SU-DHL-6 (cell line): ENCODE data around the gene DCAF15.

Source experiments
- H2AFZ ChIP-seq: fragments of 200-600 bp; sonication (generic); 2 replicates; pipeline ENCODE4 v1.6.1; 2014; ENCODE audit warnings: low read depth, mild to moderate bottlenecking, moderate library complexity, mixed read lengths, antibody characterized with exemption, low read length; ENCODE audit not compliant: severe bottlenecking
- H3F3A ChIP-seq: fragments of 200-600 bp; shearing (Covaris generic); 2 replicates; pipeline ENCODE4 v1.6.0; 2016; ENCODE audit warnings: antibody characterized with exemption, mild to moderate bottlenecking; ENCODE audit not compliant: insufficient read depth
- H3K27ac ChIP-seq: fragments of 200-600 bp; sonication (generic); 2 replicates; pipeline ENCODE4 v1.5.1; 2016; ENCODE audit warnings: low read depth, mild to moderate bottlenecking, low read length, moderate library complexity, mixed read lengths
- H3K27me3 ChIP-seq: fragments of 200-600 bp; sonication (generic), shearing (Covaris generic); 2 replicates; pipeline ENCODE4 v1.6.0; 2014; ENCODE audit warnings: mild to moderate bottlenecking, low read length
- H3K36me3 ChIP-seq: fragments of 200-600 bp; sonication (generic); 2 replicates; pipeline ENCODE4 v1.6.1; 2014; ENCODE audit warnings: mild to moderate bottlenecking, low read length, mixed read lengths
- H3K4me2 ChIP-seq: fragments of 300-600, 200-600 bp; shearing (Covaris generic), sonication (generic); 2 replicates; pipeline ENCODE4 v1.6.0; 2014; ENCODE audit warnings: low read length, low read depth, mild to moderate bottlenecking; ENCODE audit not compliant: poor library complexity, severe bottlenecking
- H3K4me3 ChIP-seq: fragments of 200-600 bp; sonication (generic); 2 replicates; pipeline ENCODE4 v1.5.1; 2014; ENCODE audit warnings: antibody characterized with exemption, low read length, mild to moderate bottlenecking, mixed read lengths; ENCODE audit not compliant: insufficient read depth, poor library complexity, severe bottlenecking
- H3K79me2 ChIP-seq: fragments of 200-600 bp; sonication (generic); 2 replicates; pipeline ENCODE4 v1.6.1; 2014; ENCODE audit warnings: mild to moderate bottlenecking, low read length, moderate library complexity; ENCODE audit not compliant: insufficient read depth
- H3K9ac ChIP-seq: fragments of 200-600 bp; sonication (generic); 2 replicates; pipeline ENCODE4 v1.7.0; 2014; ENCODE audit warnings: mild to moderate bottlenecking, low read length
- H3K9me2 ChIP-seq: fragments of 200-600 bp; sonication (generic); replicated peaks from 2 replicates; pipeline ENCODE4 v1.6.1; 2014; ENCODE audit warnings: low read length; ENCODE audit not compliant: insufficient read depth
- H3K9me3 ChIP-seq: fragments of 200-600 bp; sonication (generic); 2 replicates; pipeline ENCODE4 v1.6.1; 2014; ENCODE audit warnings: low read length, mixed read lengths; ENCODE audit not compliant: insufficient read depth
- H4K20me1 ChIP-seq: fragments of 200-600 bp; sonication (generic); 2 replicates; pipeline ENCODE4 v1.6.1; 2014; ENCODE audit warnings: low read depth, mild to moderate bottlenecking, antibody characterized with exemption, low read length, moderate library complexity, mixed read lengths
- CTCF ChIP-seq: fragments of 200-600 bp; sonication (generic); IDR thresholded peaks from one replicate; pipeline ENCODE4 v1.5.1; 2017; ENCODE audit warnings: antibody characterized with exemption, mild to moderate bottlenecking, low read length, moderate library complexity; ENCODE audit not compliant: insufficient read depth, poor library complexity, severe bottlenecking
- EZH2phosphoT487 ChIP-seq: fragments of 200-600 bp; sonication (generic), shearing (Covaris generic); conservative IDR thresholded peaks from 2 replicates; pipeline ENCODE4 v1.6.1; 2018; ENCODE audit warnings: mild to moderate bottlenecking, antibody characterized with exemption, low read length, moderate library complexity, mixed read lengths

DCAF15 gene

GRCh38 chr19:14004619-14005348 is 52.5 kb downstream of the DCAF15 start:
- Histone ChIP-seq H3K9ac (peak overlapping the region; percentile 83), H3K36me3 (no peaks in the 10 kb centered on the region), H4K20me1 (no peaks in the 10 kb centered on the region), H3K9me3 (no peaks in the 10 kb centered on the region), H3K79me2 (peaks cover 4% of the 10 kb centered on the region; the same call in 1 of the 2 replicates), H3K4me3 (peak overlapping the region; percentile 64), H3K27ac (peak overlapping the region; percentile 75), H2AFZ (peak overlapping the region; percentile 19), H3K9me2 (no peaks in the 10 kb centered on the region), H3F3A (peaks cover 23% of the 10 kb centered on the region), H3K27me3 (no peaks in the 10 kb centered on the region), H3K4me2 (peak overlapping the region; percentile 96)
- TF ChIP-seq EZH2phosphoT487 (no peak), CTCF (no peak)

DNA sequence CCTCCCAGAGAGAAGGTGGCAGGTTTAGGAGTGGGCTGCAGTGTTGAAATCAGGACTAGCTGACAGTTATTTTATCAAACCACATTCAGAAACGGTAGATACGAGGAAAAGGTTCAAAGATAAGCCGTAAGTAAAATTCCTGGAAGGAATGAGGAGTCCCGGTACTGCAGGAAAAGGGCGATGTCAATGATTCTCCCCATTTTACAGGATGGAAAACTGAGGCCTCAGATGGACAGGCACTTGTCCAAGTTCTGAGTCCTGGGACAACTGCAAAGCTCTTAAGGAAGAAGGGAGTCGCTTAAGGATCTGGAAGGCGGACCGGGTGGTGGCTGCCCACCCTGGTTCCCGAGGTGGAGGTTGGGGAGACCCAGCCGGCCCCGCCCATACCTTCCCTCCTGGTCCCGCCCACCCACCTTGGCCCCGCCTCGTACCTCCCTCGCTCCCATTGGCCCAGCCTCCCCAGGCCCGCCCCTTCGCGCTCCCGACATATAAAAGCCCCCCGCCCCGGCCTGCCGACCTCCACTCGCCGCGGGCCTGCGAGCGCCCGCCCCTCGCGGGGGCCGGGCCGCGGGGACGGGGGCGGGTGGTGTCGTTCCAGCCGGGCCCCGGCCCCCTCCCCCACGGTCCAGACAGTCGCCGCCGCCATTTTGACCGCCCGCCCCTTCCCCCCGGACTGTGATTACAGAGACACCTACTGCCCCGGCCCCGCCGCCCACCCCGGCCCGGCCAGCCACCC is 53.2 kb downstream of the DCAF15 start:
- no peaks in the 10 kb centered on the region for H3K9me3 ChIP-seq
- peaks cover 4% of the 10 kb centered on the region; the same call in 1 of the 2 replicates for H3K79me2 ChIP-seq
- H4K20me1 ChIP-seq: no peaks in the 10 kb centered on the region
- H2AFZ ChIP-seq: peak overlapping the region; percentile 19
- H3K4me2 ChIP-seq: peak overlapping the region; percentile 96
- H3F3A ChIP-seq: peaks cover 23% of the 10 kb centered on the region
- no peaks in the 10 kb centered on the region for H3K9me2 ChIP-seq
- no peaks in the 10 kb centered on the region for H3K27me3 ChIP-seq
- peak overlapping the region; percentile 75 for H3K27ac ChIP-seq
- H3K36me3 ChIP-seq: no peaks in the 10 kb centered on the region
- H3K4me3 ChIP-seq: peak overlapping the region; percentile 64
- no peak for TF ChIP-seq EZH2phosphoT487
- no peak for TF ChIP-seq CTCF
- peak overlapping the region; percentile 83 for H3K9ac ChIP-seq

DNA sequence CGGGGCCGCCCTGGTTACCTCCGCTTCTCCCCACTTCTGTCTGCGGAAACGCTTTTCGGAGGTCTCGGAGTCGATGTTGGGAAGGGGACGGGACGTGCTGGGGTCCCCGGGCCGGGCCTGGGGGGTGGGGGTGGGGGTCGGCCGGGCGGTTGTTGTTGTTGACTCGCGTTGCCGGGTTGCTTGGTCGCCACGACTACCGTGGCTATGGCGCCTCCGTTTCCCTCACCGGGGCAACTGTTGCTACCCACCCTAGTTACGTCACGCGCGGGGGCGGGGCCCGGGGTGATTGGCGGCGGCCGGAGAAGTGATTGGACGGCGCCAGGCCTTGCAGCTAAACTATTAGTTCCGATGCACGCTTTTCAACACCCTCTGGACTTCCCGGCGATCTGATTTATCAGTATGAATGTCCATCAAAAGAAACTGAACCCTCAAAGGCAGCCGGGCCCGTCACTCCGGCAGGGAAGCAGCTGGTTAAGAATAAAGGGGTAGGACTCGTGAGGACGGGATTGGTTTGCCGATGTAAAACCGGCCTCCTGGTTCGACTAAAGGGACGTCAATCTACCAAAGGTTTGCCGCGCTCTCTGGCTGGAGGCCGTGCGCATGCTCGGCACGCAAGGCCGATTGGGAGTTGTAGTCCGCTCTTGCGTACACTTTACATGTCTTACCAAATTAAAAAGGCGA is 53.9 kb downstream of the DCAF15 start, which contains the start of gene RFX1:
Gene RFX1 (minus strand): TSS at position 236 of the 681 bp plus-strand sequence. CDS start 12,477 bp downstream, outside the sequence.
- no peaks in the 10 kb centered on the region for H3K27me3 ChIP-seq
- peak within 1 kb of the TSS; percentile 64 for H3K4me3 ChIP-seq
- peak within 1 kb of the TSS; percentile 75 for H3K27ac ChIP-seq
- peaks cover 4% of the 10 kb centered on the region; the same call in 1 of the 2 replicates for H3K79me2 ChIP-seq
- no peaks in the 10 kb centered on the region for H3K9me3 ChIP-seq
- no peaks in the 10 kb centered on the region for H3K9me2 ChIP-seq
- no peaks in the 10 kb centered on the region for H4K20me1 ChIP-seq
- peaks cover 23% of the 10 kb centered on the region for H3F3A ChIP-seq
- H3K36me3 ChIP-seq: no peaks in the 10 kb centered on the region
- TF ChIP-seq CTCF (no peak), EZH2phosphoT487 (no peak)
- peak within 1 kb of the TSS; percentile 96 for H2AFZ ChIP-seq
- H3K4me2 ChIP-seq: peak within 1 kb of the TSS; percentile 96
- H3K9ac ChIP-seq: peak within 1 kb of the TSS; percentile 83
